Heart left ventricle (tissue), 13 donors: ENCODE measurements around the gene SUPT3H.

Source experiments
- POLR2A ChIP-seq, 2 donors: fragments of 450-650 bp; IDR thresholded peaks; one replicate each; pipeline ENCODE4 v1.6.1; 2017; ENCODE audit warnings: antibody characterized with exemption in 2 of 2, mild to moderate bottlenecking in 2 of 2, moderate library complexity in 2 of 2
- TF ChIP-seq, protein P1 (sequence below), 12 donors: fragments of 200-600 bp; sonication (generic) in 4 of 12; IDR thresholded peaks; one replicate each; pipeline versions ENCODE4 v1.5.0 to v1.8.0; 2018 to 2022; ENCODE audit warnings: antibody characterized with exemption in 12 of 12, mild to moderate bottlenecking in 5 of 12
- donor health status: ischemic (EF 13 %, LVEDD 7.1; RV severe dilation, severe dysfunction).
- donor health status: DM: no; HTN: yes; CAD: no.
- donor health status: DM: no; HTN: no; CAD: no.
- donor health status: ischemic (EF 25% LVEDD 6.9; RV normal size, moderate dysfunction).
- donor health status: ischemic (EF 25% LVEDD 5.7; RV mildly dilated, moderate dysfunction).
- donor health status: ischemic (EF 35%, LVEDD 5.7; RV mildly dilated, moderate dysfunction).
- donor health status: nonischemic (EF 11% LVEDD 7.7; RV severe dilation, severe dysfunction).
- donor health status: DM: yes; HTN: yes; CAD: no.
- donor health status: PGD.
- donor health status: ischemic (EF 29% LVEDD 5.4; RV normal size, mild dysfunction).
- donor health status: nonischemic (EF 23%, LVEDD 6.1; RV moderate dilation, normal function).

GRCh38 chr6:45388328-45388727, 10.6 kb upstream of the SUPT3H start:
- TF ChIP-seq POLR2A (IDR thresholded peaks at IDR 0.05): no peak
- TF ChIP-seq, protein P1, sequence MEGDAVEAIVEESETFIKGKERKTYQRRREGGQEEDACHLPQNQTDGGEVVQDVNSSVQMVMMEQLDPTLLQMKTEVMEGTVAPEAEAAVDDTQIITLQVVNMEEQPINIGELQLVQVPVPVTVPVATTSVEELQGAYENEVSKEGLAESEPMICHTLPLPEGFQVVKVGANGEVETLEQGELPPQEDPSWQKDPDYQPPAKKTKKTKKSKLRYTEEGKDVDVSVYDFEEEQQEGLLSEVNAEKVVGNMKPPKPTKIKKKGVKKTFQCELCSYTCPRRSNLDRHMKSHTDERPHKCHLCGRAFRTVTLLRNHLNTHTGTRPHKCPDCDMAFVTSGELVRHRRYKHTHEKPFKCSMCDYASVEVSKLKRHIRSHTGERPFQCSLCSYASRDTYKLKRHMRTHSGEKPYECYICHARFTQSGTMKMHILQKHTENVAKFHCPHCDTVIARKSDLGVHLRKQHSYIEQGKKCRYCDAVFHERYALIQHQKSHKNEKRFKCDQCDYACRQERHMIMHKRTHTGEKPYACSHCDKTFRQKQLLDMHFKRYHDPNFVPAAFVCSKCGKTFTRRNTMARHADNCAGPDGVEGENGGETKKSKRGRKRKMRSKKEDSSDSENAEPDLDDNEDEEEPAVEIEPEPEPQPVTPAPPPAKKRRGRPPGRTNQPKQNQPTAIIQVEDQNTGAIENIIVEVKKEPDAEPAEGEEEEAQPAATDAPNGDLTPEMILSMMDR (IDR thresholded peaks at IDR 0.05): no peak
